Measurements from ENCODE around the gene SLC6A6. TPM values are rescaled to one million over a fixed set of nuclear protein-coding genes. Genes with fewer than 3 reads are reported as not detected.
A peak's percentile ranks its signal among the peaks of the same experiment; 100 is the strongest.

The SLC6A6 gene
- polyA plus RNA-seq, 4 donors = 6.9 to 24.1 (median 9.7) TPM

DNA sequence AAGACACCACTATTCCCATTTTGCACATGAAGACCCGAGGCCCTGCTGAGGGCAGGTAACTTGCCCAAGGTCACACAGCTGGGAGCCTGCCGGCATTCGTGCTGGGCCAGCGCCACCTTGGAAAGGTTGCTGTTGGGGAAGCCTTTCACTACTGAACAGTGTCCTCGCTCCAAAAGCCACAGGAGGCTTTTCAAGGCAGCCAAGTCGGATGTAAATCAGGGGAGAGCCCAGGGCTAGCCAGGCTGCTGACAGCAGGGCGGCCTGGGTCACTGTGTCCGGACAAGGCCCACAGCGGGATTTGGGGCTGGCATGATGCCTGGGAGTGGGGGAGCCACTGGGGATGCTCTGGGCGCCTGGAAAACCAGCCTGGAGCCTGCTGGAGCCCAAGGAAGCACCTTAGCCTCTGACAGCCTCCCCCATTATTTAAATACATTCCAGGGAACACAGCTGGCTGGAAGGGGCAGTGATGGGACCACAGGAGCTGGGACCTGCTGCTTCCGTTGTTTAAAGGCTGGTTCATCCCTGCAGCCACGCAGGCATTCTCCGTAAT lies 10.5 kb downstream of the SLC6A6 start:
- Histone ChIP-seq H3K9me3 (ENCODE audit: control insufficient read depth in 2 of 2, insufficient read depth in 1 of 2, low read depth in 1 of 2, low read length in 1 of 2) (no peaks in the 10 kb centered on the region), H3K36me3 (ENCODE audit: control insufficient read depth in 3 of 3, insufficient read depth in 2 of 3, low read depth in 1 of 3, low read length in 3 of 3) (peaks cover 3 to 68% (median 13%) of the 10 kb centered on the region in 3 donors), H3K27ac (ENCODE audit: low read depth in 1 of 3, low read length in 2 of 3) (no peak overlapping the region), H3K27me3 (ENCODE audit: control insufficient read depth in 3 of 3, insufficient read depth in 3 of 3, low read length in 3 of 3) (no peaks in the 10 kb centered on the region), H3K4me3 (ENCODE audit: low read depth in 1 of 3, low read length in 3 of 3) (no peak overlapping the region), H3K4me1 (ENCODE audit: control insufficient read depth in 3 of 3, insufficient read depth in 2 of 3, low read depth in 1 of 3, low read length in 2 of 3) (peaks cover 0 to 2% (median 0%) of the 10 kb centered on the region in 3 donors)
- no peak for DNase-seq
- 80 to 83% (median 81%) methylated on average over 13 of the region's 13 CpGs for WGBS, 3 donors
- no peak for FAIRE-seq

DNA sequence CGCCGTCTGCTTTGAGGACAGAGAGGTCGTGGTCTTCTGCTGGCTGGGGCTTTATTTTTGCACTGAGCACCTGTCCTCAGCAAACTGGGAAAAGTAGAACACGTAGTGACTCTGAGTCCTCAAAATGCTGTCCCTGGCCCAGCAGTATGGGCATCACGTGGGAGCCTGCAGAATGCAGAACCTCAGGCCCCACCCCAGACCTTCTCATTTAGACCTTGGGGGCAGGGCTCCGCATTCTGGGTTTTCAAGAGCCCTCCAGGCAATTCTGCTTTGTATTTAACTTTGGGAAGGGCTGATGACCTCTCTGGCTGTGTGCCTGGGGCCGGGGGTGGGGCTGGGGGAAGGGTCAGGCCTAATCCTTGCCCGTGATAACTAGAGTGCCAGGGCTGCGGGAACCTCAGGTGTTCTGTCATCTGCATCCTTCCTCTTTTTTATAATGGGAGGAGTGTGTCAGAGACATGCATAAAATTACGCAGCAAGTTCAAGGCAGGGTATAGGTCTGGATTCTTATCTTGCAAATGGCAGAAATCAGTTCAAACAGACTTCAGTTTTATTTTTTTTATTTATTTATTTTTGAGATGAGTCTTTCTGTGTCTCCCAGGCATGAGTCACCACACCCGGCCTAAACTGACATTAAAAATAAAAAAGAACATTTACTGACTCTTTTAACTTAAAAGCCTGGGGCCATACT lies 11.1 kb downstream of the SLC6A6 start:
- Histone ChIP-seq H3K4me1 (ENCODE audit: control insufficient read depth in 3 of 3, insufficient read depth in 2 of 3, low read depth in 1 of 3, low read length in 2 of 3) (peaks cover 0 to 8% (median 0%) of the 10 kb centered on the region in 3 donors), H3K27ac (ENCODE audit: low read depth in 1 of 3, low read length in 2 of 3) (no peak overlapping the region), H3K9me3 (ENCODE audit: control insufficient read depth in 2 of 2, insufficient read depth in 1 of 2, low read depth in 1 of 2, low read length in 1 of 2) (no peaks in the 10 kb centered on the region), H3K36me3 (ENCODE audit: control insufficient read depth in 3 of 3, insufficient read depth in 2 of 3, low read depth in 1 of 3, low read length in 3 of 3) (peaks cover 3 to 72% (median 14%) of the 10 kb centered on the region in 3 donors), H3K4me3 (ENCODE audit: low read depth in 1 of 3, low read length in 3 of 3) (no peak overlapping the region), H3K27me3 (ENCODE audit: control insufficient read depth in 3 of 3, insufficient read depth in 3 of 3, low read length in 3 of 3) (no peaks in the 10 kb centered on the region)
- DNase-seq (no peak), FAIRE-seq (no peak)
- 42 to 55% (median 53%) methylated on average over 11 of the region's 11 CpGs for WGBS, 3 donors

DNA sequence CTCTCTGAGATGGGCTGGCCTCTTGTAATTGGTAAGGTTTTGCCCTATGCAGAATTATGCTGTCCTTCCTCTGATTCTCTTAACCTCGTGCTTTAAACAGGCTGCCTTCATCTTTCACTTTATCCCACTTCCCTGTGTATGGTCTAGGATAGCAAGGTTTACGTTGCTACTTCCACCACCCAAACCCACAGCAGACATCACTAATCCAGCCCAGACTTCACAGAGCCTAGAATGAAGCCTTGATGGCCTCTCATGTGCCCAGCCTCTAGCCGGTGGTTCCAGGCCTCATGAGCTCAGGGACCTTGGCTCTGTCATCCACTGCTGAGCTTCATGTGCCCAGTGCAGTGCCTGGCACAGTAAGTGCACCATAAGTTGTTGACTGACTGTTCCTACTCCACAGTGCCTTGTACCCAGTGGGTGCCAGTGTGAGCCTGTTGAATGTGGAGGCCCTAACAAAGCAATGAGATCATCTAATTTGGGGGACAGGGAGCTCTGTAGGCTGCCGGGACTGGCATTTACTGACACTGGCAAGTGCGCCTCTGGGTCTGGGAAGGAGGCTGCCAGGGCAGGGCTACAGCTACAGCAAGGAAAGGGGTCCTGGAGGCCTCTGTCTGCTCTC lies 12.5 kb downstream of the SLC6A6 start:
- DNase-seq = no peak
- Histone ChIP-seq H3K4me3 (ENCODE audit: low read depth in 1 of 3, low read length in 3 of 3) (no peak overlapping the region), H3K36me3 (ENCODE audit: control insufficient read depth in 3 of 3, insufficient read depth in 2 of 3, low read depth in 1 of 3, low read length in 3 of 3) (peaks cover 3 to 73% (median 14%) of the 10 kb centered on the region in 3 donors), H3K27ac (ENCODE audit: low read depth in 1 of 3, low read length in 2 of 3) (no peak overlapping the region), H3K9me3 (ENCODE audit: control insufficient read depth in 2 of 2, insufficient read depth in 1 of 2, low read depth in 1 of 2, low read length in 1 of 2) (no peaks in the 10 kb centered on the region), H3K27me3 (ENCODE audit: control insufficient read depth in 3 of 3, insufficient read depth in 3 of 3, low read length in 3 of 3) (no peaks in the 10 kb centered on the region), H3K4me1 (ENCODE audit: control insufficient read depth in 3 of 3, insufficient read depth in 2 of 3, low read depth in 1 of 3, low read length in 2 of 3) (peaks cover 0 to 21% (median 1%) of the 10 kb centered on the region in 3 donors)
- 90 to 93% (median 93%) methylated on average over 5 of the region's 5 CpGs for WGBS, 3 donors
- FAIRE-seq = no peak

DNA sequence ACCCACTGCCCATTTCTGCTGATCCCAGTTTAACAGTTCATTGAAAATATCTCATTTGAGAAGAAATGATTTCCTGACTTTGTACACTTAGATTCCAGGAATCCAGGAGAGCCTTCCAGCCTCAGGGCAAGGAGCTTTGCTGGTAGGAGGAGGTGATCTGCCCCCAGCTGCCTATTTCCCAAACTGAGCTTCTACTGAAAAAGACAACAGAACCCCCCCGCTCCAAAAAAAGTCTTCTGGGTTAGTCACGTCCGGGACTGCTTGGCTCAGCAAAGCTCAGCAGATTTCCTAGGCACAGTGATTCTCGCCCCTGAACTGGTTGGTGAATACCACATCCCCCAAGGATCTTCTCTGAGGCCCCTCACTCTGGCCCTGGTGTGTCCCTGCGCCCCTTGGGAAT lies 13.1 kb downstream of the SLC6A6 start:
- WGBS, 3 donors = 86 to 97% (median 90%) methylated on average over 5 of the region's 5 CpGs
- FAIRE-seq = no peak
- no peak overlapping the region for H3K4me3 ChIP-seq (ENCODE audit: low read depth in 1 of 3, low read length in 3 of 3)
- H3K27ac ChIP-seq (ENCODE audit: low read depth in 1 of 3, low read length in 2 of 3) = no peak overlapping the region
- peaks cover 0 to 23% (median 1%) of the 10 kb centered on the region in 3 donors for H3K4me1 ChIP-seq (ENCODE audit: control insufficient read depth in 3 of 3, insufficient read depth in 2 of 3, low read depth in 1 of 3, low read length in 2 of 3)
- peaks cover 3 to 72% (median 14%) of the 10 kb centered on the region in 3 donors for H3K36me3 ChIP-seq (ENCODE audit: control insufficient read depth in 3 of 3, insufficient read depth in 2 of 3, low read depth in 1 of 3, low read length in 3 of 3)
- H3K9me3 ChIP-seq (ENCODE audit: control insufficient read depth in 2 of 2, insufficient read depth in 1 of 2, low read depth in 1 of 2, low read length in 1 of 2) = no peaks in the 10 kb centered on the region
- no peaks in the 10 kb centered on the region for H3K27me3 ChIP-seq (ENCODE audit: control insufficient read depth in 3 of 3, insufficient read depth in 3 of 3, low read length in 3 of 3)
- DNase-seq = no peak

DNA sequence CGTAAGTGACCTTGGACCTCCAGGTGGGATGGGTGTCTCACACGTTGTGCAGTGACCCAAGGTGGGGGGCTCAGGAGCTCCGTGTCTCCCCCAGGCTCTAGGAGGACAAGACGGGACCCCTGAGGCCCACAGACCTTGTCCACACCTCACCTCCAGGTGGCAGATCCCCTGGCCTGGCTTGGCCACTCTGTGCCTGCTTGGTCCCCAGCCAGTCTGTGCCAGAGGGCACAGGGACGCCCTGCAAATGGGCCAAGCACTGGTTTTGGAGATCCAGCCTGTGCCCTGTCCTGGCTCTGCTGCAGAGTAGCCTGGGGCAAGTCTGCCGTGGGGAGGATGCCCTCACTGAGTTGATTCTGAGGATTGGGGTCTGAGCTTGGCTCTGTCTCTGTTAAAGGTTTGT lies 14.0 kb downstream of the SLC6A6 start:
- no peak for DNase-seq
- Histone ChIP-seq H3K36me3 (ENCODE audit: control insufficient read depth in 3 of 3, insufficient read depth in 2 of 3, low read depth in 1 of 3, low read length in 3 of 3) (peaks cover 3 to 69% (median 14%) of the 10 kb centered on the region in 3 donors), H3K4me3 (ENCODE audit: low read depth in 1 of 3, low read length in 3 of 3) (no peak overlapping the region), H3K9me3 (ENCODE audit: control insufficient read depth in 2 of 2, insufficient read depth in 1 of 2, low read depth in 1 of 2, low read length in 1 of 2) (no peaks in the 10 kb centered on the region), H3K27ac (ENCODE audit: low read depth in 1 of 3, low read length in 2 of 3) (no peak overlapping the region), H3K4me1 (ENCODE audit: control insufficient read depth in 3 of 3, insufficient read depth in 2 of 3, low read depth in 1 of 3, low read length in 2 of 3) (peaks cover 0 to 23% (median 1%) of the 10 kb centered on the region in 3 donors), H3K27me3 (ENCODE audit: control insufficient read depth in 3 of 3, insufficient read depth in 3 of 3, low read length in 3 of 3) (no peaks in the 10 kb centered on the region)
- no peak for FAIRE-seq
- WGBS, 3 donors = 75 to 85% (median 75%) methylated on average over 6 of the region's 6 CpGs

DNA sequence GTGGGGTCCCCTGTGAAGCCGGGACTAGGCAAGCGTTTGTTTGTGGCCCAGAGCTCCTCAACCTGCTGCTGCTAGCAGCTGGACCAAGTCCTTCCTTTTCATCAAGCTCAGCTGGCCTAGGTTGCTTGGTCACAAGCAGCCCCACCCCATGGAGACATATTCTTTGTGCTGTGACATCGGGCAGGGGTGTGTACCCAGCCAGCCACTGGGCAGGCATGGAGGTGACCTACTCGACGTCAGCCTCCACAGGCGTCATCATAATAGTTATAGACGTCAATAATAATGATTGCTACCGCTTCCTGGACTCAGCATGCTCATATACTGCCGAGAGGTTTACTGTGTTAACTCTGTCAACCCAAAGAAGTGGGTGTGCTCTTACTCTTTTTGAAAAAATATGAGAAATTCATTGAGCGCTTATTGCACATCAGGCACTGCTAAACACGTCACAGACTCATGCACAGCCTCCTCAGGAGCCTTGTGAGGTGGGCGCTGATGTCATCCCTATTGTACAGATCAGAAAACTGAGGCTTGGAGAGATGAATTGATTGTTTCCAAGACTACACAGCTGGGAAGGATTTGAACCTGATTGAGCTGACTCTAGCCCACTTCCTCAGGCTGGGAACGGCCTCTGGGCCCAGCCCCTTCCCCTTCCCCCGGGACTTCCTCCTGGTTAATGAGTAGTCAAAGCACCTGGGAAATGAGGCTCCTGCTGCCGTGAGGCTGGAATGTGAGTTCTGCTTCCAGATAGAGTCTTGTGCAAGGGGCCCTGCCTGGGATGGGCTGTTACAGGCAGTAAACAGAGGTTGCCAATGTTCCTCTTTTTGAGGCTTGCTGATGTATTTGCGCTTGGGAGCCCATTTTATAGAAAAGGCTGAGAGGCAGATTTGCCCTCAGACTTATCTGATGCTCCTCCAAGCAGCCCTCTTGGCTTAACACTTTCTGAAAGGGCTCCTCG lies 16.2 kb downstream of the SLC6A6 start:
- FAIRE-seq (no peak), DNase-seq (peak; percentile 76 to 92)
- Histone ChIP-seq H3K36me3 (ENCODE audit: control insufficient read depth in 3 of 3, insufficient read depth in 2 of 3, low read depth in 1 of 3, low read length in 3 of 3) (peaks cover 3 to 69% (median 14%) of the 10 kb centered on the region in 3 donors), H3K4me1 (ENCODE audit: control insufficient read depth in 3 of 3, insufficient read depth in 2 of 3, low read depth in 1 of 3, low read length in 2 of 3) (peaks cover 0 to 32% (median 6%) of the 10 kb centered on the region in 3 donors), H3K27ac (ENCODE audit: low read depth in 1 of 3, low read length in 2 of 3) (peak overlapping the region; percentile 8 to 89 (median 32)), H3K27me3 (ENCODE audit: control insufficient read depth in 3 of 3, insufficient read depth in 3 of 3, low read length in 3 of 3) (no peaks in the 10 kb centered on the region), H3K9me3 (ENCODE audit: control insufficient read depth in 2 of 2, insufficient read depth in 1 of 2, low read depth in 1 of 2, low read length in 1 of 2) (no peaks in the 10 kb centered on the region), H3K4me3 (ENCODE audit: low read depth in 1 of 3, low read length in 3 of 3) (no peak overlapping the region)
- 38 to 67% (median 47%) methylated on average over 17 of the region's 17 CpGs for WGBS, 3 donors

DNA sequence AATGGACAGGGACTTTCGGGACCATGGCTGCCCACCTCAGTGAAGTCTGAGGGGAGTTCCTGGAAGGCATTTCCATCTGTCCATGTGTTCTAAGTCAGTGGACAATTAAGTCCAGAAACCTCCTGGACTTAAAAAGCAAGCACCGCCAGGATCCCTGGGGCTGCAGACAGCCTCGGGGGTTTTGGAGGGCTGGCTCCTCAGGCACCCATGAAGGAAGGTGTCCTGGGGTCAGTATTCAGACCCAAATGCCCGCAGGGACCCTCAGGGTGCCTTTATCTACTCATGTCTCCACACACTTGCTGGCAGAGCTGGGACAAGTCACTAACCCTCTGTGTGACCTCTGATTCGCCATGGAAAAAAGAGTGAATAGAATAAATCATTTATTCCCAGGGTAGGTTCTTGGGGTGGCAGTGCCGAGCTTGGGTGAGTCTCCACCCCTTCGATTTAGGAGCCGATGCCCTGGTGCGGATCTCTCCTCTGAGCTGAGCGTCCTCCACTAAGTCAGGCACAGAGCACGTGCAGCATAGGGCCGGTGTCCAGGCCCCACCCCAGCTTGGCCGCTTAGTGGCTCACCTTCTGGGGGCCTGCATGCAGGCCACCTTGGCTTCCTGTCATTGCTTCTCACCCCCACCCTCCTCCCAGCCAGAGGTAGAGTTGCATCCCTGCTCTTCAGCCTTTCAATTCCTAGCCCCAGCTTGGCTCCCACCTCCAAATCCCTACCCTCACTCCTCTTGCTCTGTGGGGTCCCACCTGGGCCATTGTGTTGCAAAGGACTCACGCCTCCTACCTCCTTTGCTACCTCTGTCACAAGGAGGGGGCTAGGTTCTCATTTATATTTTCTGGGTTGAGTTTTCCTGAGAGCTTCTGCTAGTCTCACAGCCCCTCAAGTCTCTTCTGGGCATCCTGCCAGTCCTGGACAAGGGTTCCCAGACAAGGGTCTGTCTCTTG lies 19.9 kb downstream of the SLC6A6 start:
- H3K27ac ChIP-seq (ENCODE audit: low read depth in 1 of 3, low read length in 2 of 3) = peak overlapping the region in 1 of 3 donors; percentile 34
- WGBS, 3 donors = 87 to 93% (median 89%) methylated on average over 14 of the region's 14 CpGs

More for the DNA sequence above, 19.9 kb downstream of the SLC6A6 start:
- H3K36me3 ChIP-seq (ENCODE audit: control insufficient read depth in 3 of 3, insufficient read depth in 2 of 3, low read depth in 1 of 3, low read length in 3 of 3) = peaks cover 0 to 54% (median 3%) of the 10 kb centered on the region in 3 donors
- no peaks in the 10 kb centered on the region for H3K27me3 ChIP-seq (ENCODE audit: control insufficient read depth in 3 of 3, insufficient read depth in 3 of 3, low read length in 3 of 3)
- H3K9me3 ChIP-seq (ENCODE audit: control insufficient read depth in 2 of 2, insufficient read depth in 1 of 2, low read depth in 1 of 2, low read length in 1 of 2) = no peaks in the 10 kb centered on the region
- FAIRE-seq = no peak
- no peak overlapping the region for H3K4me3 ChIP-seq (ENCODE audit: low read depth in 1 of 3, low read length in 3 of 3)
- peaks cover 5 to 52% (median 9%) of the 10 kb centered on the region in 3 donors for H3K4me1 ChIP-seq (ENCODE audit: control insufficient read depth in 3 of 3, insufficient read depth in 2 of 3, low read depth in 1 of 3, low read length in 2 of 3)
- no peak for DNase-seq
